HEK293T (cell line): ENCODE data around the gene EPGN.
"Not testable (repeated sequence)": the region's sequence is repeated elsewhere in the genome, so short reads cannot be mapped to it uniquely, and the experiment has no call there.

ENCODE experiments used
- CTBP1 ChIP-seq: fragments of 450-650 bp; IDR thresholded peaks from 2 replicates; pipeline ENCODE4 v1.6.1; 2016; ENCODE audit warnings: borderline replicate concordance
- ELF4 ChIP-seq: fragments of 450-650 bp; IDR thresholded peaks from 2 replicates; pipeline ENCODE4 v1.6.1; 2017; ENCODE audit warnings: antibody characterized with exemption
- FOXK2 ChIP-seq: fragments of 450-650 bp; IDR thresholded peaks from 2 replicates; pipeline ENCODE4 v1.6.1; 2016; ENCODE audit warnings: mild to moderate bottlenecking
- LEF1 ChIP-seq: fragments of 450-650 bp; IDR thresholded peaks from 2 replicates; pipeline ENCODE4 v1.6.1; 2017; ENCODE audit warnings: mild to moderate bottlenecking, borderline replicate concordance
- NFRKB ChIP-seq: fragments of 450-650 bp; IDR thresholded peaks from 2 replicates; pipeline ENCODE4 v1.6.1; 2016; ENCODE audit warnings: mild to moderate bottlenecking, moderate library complexity
- SP1 ChIP-seq: fragments of 450-650 bp; IDR thresholded peaks from 2 replicates; pipeline ENCODE4 v1.6.1; 2017
- TARDBP ChIP-seq: fragments of 450-650 bp; IDR thresholded peaks from 2 replicates; pipeline ENCODE4 v1.6.1; 2016

DNA sequence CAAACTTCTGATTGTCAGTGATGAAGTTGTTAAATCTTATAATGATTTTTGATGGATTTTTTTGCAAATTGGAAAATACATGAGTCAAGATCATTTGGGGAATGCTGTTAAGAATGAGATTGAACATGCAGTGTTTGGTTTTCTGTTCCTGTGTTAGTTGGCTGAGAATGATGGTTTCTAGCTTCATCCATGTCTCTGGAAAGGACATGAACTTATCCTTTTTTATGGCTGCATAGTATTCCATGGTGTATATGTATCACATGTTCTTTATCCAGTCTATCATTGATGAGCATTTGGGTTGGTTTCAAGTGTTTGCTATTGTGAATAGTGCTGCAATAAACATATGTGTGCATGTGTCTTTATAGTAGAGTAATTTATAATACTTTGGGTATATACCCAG is 32.2 kb downstream of the EPGN start:
- not testable (repeated sequence) for TF ChIP-seq ELF4, LEF1, FOXK2, TARDBP, SP1, NFRKB, CTBP1
